Caco-2 (cell line): Measurements from ENCODE around the gene TXNDC17. TPM values are rescaled to one million over a fixed set of nuclear protein-coding genes. Genes with fewer than 3 reads are reported as not detected.
"Not testable (repeated sequence)": the region's sequence is repeated elsewhere in the genome, so short reads cannot be mapped to it uniquely, and the experiment has no call there.

Source experiments
- BruUV-seq: library from RNA; stranded (reverse); fragments of 400-500 nt; replicated peaks from 2 replicates; lab custom pipeline; 2021; lab: Mats Ljungman, UMichigan
- CTCF ChIA-PET: fragments of 300-600 bp; sonication (Branson Sonifier 250); formaldehyde crosslinking; loops from one replicate; lab custom pipeline; 2022; ENCODE audit warnings: antibody characterized with exemption; lab: Charles Lee
- POLR2A ChIA-PET: fragments of 300-600 bp; sonication (Branson Sonifier 250); formaldehyde crosslinking; loops from one replicate; lab custom pipeline; 2022; ENCODE audit warnings: antibody characterized with exemption; lab: Charles Lee
- DNase-seq, 2 experiments: peaks; one replicate each; pipeline versions ENCODE4 v3.0.0 to v3.0.0-alpha.2; 2020 to 2022
- H3K27me3 ChIP-seq: replicated peaks from 2 replicates; pipeline ENCODE4 v1.6.0; 2011; ENCODE audit warnings: low read length; ENCODE audit not compliant: control insufficient read depth, insufficient read depth
- H3K36me3 ChIP-seq: 2 replicates; pipeline ENCODE4 v1.5.1; 2011; ENCODE audit warnings: low read length; ENCODE audit not compliant: control insufficient read depth, insufficient read depth
- H3K4me1 ChIP-seq: fragments of 250-450 bp; sonication (Bioruptor Pico); 2 replicates; pipeline ENCODE4 v1.5.1; 2020; ENCODE audit warnings: mild to moderate bottlenecking
- H3K4me3 ChIP-seq: 2 replicates; pipeline ENCODE4 v1.5.1; 2011; ENCODE audit warnings: low read depth, mild to moderate bottlenecking, control low read depth, low read length
- H3K9me3 ChIP-seq: fragments of 250-450 bp; sonication (Bioruptor Pico); 2 replicates; pipeline ENCODE4 v1.5.1; 2020; ENCODE audit warnings: mild to moderate bottlenecking, moderate library complexity
- H3K27ac Mint-ChIP-seq: one replicate; pipeline ENCODE4 v1.8.0; 2022; ENCODE audit warnings: mixed read lengths; ENCODE audit not compliant: unreplicated experiment
- H3K27me3 Mint-ChIP-seq: one replicate; pipeline ENCODE4 v1.8.0; 2022; ENCODE audit warnings: mixed read lengths; ENCODE audit not compliant: insufficient read depth, unreplicated experiment
- H3K36me3 Mint-ChIP-seq: one replicate; pipeline ENCODE4 v1.8.0; 2022; ENCODE audit warnings: mild to moderate bottlenecking, mixed read lengths; ENCODE audit not compliant: insufficient read depth, unreplicated experiment
- H3K4me1 Mint-ChIP-seq: one replicate; pipeline ENCODE4 v1.8.0; 2022; ENCODE audit warnings: low read depth, mixed read lengths; ENCODE audit not compliant: unreplicated experiment
- H3K4me3 Mint-ChIP-seq: one replicate; pipeline ENCODE4 v1.8.0; 2022; ENCODE audit warnings: mild to moderate bottlenecking, moderate library complexity, mixed read lengths; ENCODE audit not compliant: unreplicated experiment
- H3K9me3 Mint-ChIP-seq: one replicate; pipeline ENCODE4 v1.8.0; 2022; ENCODE audit warnings: mixed read lengths; ENCODE audit not compliant: unreplicated experiment
- intact Hi-C: fragments of 100-400 bp; cut with micrococcal nuclease; formaldehyde crosslinking; loops from one replicate; pipeline ENCODE4 v1.10.0; 2022; ENCODE audit not compliant: unreplicated experiment
- microRNA-seq: library from miRNA; unstranded; fragments of <30 nt; microRNA quantifications from one replicate; pipeline ENCODE4 v1.2.0, GENCODE V29; 2022
- total RNA-seq: library from RNA; stranded (reverse); gene quantifications from 2 replicates; pipeline ENCODE4 v1.2.3, GENCODE V29; 2022
- TF ChIP-seq, protein P1 (sequence below), 2 experiments: fragments of 200-600 bp in 1 of 2; IDR thresholded peaks; 1 replicate in 1 of 2; 2 replicates in 1 of 2; pipeline versions ENCODE4 v1.5.1 to v1.8.0; 2011 to 2022; ENCODE audit warnings: antibody characterized with exemption in 1 of 2, control low read depth in 1 of 2, inconsistent platforms in 1 of 2, low read depth in 1 of 2, low read length in 1 of 2, mild to moderate bottlenecking in 1 of 2, moderate library complexity in 1 of 2; ENCODE audit not compliant: insufficient read depth in 1 of 2, severe bottlenecking in 1 of 2, unreplicated experiment in 1 of 2

The TXNDC17 gene
- total RNA-seq, 1 experiment from 2014 or later = 59.1 TPM

DNA sequence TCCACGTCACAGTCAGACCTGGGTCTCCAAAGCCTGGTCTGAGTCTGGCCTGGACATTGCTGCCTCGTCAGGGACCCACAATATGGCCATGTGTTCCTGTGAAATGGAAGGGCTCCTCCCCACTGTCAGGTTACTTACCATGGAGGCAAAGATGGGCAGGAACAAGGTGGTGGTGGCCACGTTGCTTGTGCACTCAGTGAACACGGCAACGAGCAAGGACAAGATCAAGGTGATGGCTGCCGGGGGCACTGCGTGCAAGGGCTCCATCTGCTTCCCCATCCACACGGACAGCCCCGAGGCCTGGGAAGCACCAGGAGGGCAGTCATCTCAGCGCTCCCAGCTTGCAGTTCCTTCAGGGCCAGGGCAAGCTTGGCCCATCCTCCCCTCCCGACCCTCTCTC, 49.8 kb downstream of the TXNDC17 start:
- H3K27me3 Mint-ChIP-seq = no peaks in the 10 kb centered on the region
- intact Hi-C loops = no loop called here
- POLR2A ChIA-PET = no interaction called here

DNA sequence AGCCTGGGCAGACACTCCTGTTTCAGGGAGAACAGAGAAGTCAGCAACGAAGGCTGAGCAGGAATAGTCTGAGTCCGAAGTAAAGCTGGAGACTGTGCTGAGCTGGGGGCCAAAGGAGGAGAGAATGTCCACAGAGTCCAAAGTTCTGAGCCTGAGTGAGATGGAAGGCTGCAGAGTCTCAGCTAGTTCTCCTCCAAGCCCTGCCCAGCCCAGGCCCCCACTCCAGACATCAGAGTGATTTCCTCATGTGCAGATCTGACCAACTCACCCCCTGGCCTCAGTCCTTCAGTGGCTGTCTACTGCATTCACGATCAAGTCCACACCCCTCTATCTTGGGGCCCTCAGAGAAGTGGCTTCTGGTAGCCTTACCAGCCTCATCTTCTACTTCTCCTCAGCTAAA, 50.7 kb downstream of the TXNDC17 start:
- no peaks in the 10 kb centered on the region for H3K9me3 Mint-ChIP-seq
- no peak for DNase-seq
- ChIA-PET POLR2A (no interaction called here), CTCF (no interaction called here)
- H3K27me3 Mint-ChIP-seq = no peaks in the 10 kb centered on the region
- no peaks in the 10 kb centered on the region for H3K4me1 ChIP-seq
- H3K27ac Mint-ChIP-seq = no peak overlapping the region
- intact Hi-C loops = no loop called here
- TF ChIP-seq, protein P1, sequence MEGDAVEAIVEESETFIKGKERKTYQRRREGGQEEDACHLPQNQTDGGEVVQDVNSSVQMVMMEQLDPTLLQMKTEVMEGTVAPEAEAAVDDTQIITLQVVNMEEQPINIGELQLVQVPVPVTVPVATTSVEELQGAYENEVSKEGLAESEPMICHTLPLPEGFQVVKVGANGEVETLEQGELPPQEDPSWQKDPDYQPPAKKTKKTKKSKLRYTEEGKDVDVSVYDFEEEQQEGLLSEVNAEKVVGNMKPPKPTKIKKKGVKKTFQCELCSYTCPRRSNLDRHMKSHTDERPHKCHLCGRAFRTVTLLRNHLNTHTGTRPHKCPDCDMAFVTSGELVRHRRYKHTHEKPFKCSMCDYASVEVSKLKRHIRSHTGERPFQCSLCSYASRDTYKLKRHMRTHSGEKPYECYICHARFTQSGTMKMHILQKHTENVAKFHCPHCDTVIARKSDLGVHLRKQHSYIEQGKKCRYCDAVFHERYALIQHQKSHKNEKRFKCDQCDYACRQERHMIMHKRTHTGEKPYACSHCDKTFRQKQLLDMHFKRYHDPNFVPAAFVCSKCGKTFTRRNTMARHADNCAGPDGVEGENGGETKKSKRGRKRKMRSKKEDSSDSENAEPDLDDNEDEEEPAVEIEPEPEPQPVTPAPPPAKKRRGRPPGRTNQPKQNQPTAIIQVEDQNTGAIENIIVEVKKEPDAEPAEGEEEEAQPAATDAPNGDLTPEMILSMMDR (IDR thresholded peaks at IDR 0.05; ENCODE audit: insufficient read depth in 1 of 2, low read depth in 1 of 2, low read length in 1 of 2, severe bottlenecking in 1 of 2, unreplicated experiment in 1 of 2) = no peak
- no peaks in the 10 kb centered on the region for H3K27me3 ChIP-seq
- BruUV-seq = no TSS peak
- H3K36me3 Mint-ChIP-seq = no peaks in the 10 kb centered on the region
- no peaks in the 10 kb centered on the region for H3K9me3 ChIP-seq
- H3K4me1 Mint-ChIP-seq = no peaks in the 10 kb centered on the region
- no peaks in the 10 kb centered on the region for H3K36me3 ChIP-seq
- no peak overlapping the region for H3K4me3 ChIP-seq
- no peak overlapping the region for H3K4me3 Mint-ChIP-seq

More for the DNA sequence above, 49.8 kb downstream of the TXNDC17 start:
- H3K4me3 Mint-ChIP-seq = no peak overlapping the region
- H3K9me3 ChIP-seq = no peaks in the 10 kb centered on the region
- H3K4me1 Mint-ChIP-seq = no peaks in the 10 kb centered on the region
- H3K4me1 ChIP-seq = no peaks in the 10 kb centered on the region
- no peaks in the 10 kb centered on the region for H3K27me3 ChIP-seq
- DNase-seq = no peak
- CTCF ChIA-PET = no interaction called here
- no peaks in the 10 kb centered on the region for H3K36me3 Mint-ChIP-seq
- H3K27ac Mint-ChIP-seq = no peak overlapping the region
- H3K36me3 ChIP-seq = no peaks in the 10 kb centered on the region
- no peak overlapping the region for H3K4me3 ChIP-seq
- no TSS peak for BruUV-seq
- TF ChIP-seq, protein P1 (IDR thresholded peaks at IDR 0.05; ENCODE audit: insufficient read depth in 1 of 2, low read depth in 1 of 2, low read length in 1 of 2, severe bottlenecking in 1 of 2, unreplicated experiment in 1 of 2) = no peak
- H3K9me3 Mint-ChIP-seq = no peaks in the 10 kb centered on the region

DNA sequence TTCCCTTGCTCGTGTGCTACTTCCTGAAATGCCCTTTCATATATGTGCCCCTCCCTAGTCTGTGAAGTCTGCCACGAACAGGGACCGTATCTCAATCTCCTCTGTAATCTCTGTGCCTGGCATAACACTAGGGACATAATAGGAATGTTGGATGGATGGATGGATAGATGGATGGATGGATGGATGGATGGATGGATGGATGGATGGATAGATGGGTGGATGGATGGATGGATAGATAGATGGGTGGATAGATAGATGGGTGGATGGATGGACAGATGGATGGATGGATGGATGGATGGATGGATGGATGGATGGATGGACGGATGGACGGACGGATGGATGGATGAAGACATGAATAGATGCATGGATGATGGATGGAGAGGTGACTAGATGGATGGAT, 51.1 kb downstream of the TXNDC17 start:
- H3K4me3 Mint-ChIP-seq, H3K9me3 ChIP-seq, BruUV-seq, H3K27ac Mint-ChIP-seq, POLR2A ChIA-PET, H3K4me3 ChIP-seq, H3K4me1 Mint-ChIP-seq, H3K27me3 ChIP-seq, H3K9me3 Mint-ChIP-seq, H3K36me3 Mint-ChIP-seq, CTCF ChIA-PET, H3K36me3 ChIP-seq, H3K4me1 ChIP-seq, H3K27me3 Mint-ChIP-seq, intact Hi-C loops, DNase-seq: not testable (repeated sequence)

Small RNAs within 50 kb of the gene (microRNA-seq; reads per million reads assigned to microRNA genes)
- gene MIR4520-1 (not detected), gene MIR4520-2 (not detected)

Other genes with a start within 250 kb of the TXNDC17 start
- gene AIPL1, start 205.9 kb upstream of the TXNDC17 start, total RNA-seq = not detected in 2 replicates
- gene PIMREG, start 196.6 kb upstream of the TXNDC17 start, total RNA-seq = 15.8 and 15.9 TPM in 2 replicates
- gene PITPNM3, start 84.5 kb upstream of the TXNDC17 start, total RNA-seq = 0.32 and 0.50 TPM in 2 replicates
- gene KIAA0753, start 349 bp upstream of the TXNDC17 start, total RNA-seq = 7.7 and 9.8 TPM in 2 replicates
- gene MED31, start 10.5 kb downstream of the TXNDC17 start, total RNA-seq = 9.5 and 10.2 TPM in 2 replicates
- gene C17orf100, start 10.7 kb downstream of the TXNDC17 start, total RNA-seq = 3.1 and 3.4 TPM in 2 replicates
- gene SLC13A5, start 72.3 kb downstream of the TXNDC17 start, total RNA-seq = 0.11 TPM in 1 of 2 replicates, not detected in the other
- 0.25 TPM in 1 of 2 replicates, not detected in the other for gene XAF1, start 115.0 kb downstream of the TXNDC17 start, total RNA-seq
- not detected in 2 replicates for gene FBXO39, start 135.2 kb downstream of the TXNDC17 start, total RNA-seq
- not detected in 2 replicates for gene TEKT1, start 190.7 kb downstream of the TXNDC17 start, total RNA-seq